ENCODE data around the gene NIP7.

NIP7 gene

DNA sequence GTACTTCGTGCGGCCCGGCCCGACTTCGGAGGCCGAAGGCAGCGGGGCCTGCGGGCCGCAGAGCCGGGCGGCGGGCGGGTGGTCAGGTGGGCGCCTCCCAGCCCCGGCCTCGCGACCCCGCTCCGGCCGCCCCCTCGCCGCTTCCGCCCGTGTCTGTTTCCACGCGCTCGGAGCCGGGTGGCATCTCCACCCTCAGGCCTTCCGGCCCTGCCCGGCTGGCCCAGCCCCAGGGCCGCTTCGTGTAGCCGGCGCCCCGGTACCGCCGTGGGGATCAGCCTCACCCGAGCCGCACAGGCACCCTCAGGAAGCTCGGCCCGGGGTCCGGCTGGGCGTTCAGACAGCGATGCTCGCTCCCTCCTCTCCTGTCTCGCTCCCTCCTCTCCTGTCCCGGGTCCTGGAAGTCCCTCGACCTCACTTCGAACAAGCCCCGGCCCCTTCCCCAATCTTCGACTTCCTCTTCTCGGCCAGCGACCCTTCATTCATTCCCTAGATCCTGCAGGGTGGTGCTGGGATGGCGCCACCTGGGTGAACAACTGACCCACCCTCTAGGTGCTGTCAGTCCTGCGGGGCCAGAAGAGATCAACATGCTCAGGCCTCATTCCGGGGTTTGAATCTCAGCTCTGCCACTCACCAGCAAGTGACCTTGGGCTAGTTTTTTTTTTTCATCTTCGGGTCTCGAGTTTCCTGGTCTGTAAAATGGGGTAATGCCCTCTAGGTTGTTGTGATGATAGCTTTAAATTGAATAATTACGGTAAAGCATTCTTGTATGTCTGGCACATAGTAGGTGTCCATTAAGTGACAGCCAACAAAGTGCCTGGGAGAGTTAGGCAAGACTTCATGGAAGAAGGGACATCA lies 27.8 kb upstream of the NIP7 start:
- Mint-ChIP-seq H3K27ac (peak overlapping the region; percentile 97), H3K27me3 (no peaks in the 10 kb centered on the region), H3K36me3 (ENCODE audit: low read depth) (peaks cover 47% of the 10 kb centered on the region), H3K9me3 (no peaks in the 10 kb centered on the region), H3K4me1 (ENCODE audit: low read depth) (peaks cover 31% of the 10 kb centered on the region), H3K4me3 (peak overlapping the region; percentile 100)
- DNase-seq = no peak

DNA sequence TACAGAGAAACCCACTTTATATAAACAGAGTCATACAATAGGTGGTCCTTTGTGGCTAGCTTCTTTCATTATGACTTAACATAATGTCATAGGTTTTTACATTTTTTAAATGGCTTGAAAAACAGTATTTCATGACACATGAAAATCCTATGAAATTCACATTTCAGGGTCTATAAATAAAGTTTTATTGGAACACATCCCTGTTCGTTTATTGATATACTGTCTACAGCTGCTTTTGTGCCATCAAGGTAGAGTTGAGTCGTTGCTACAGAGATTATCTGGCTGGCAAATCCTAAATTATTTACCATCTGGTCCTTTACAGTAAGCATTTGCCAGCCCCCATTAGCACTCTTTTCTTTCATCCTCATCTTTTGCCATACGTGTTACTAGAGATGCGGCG lies 26.1 kb upstream of the NIP7 start:
- H3K4me1 Mint-ChIP-seq (ENCODE audit: low read depth) = peaks cover 31% of the 10 kb centered on the region
- H3K4me3 Mint-ChIP-seq = peak overlapping the region; percentile 67
- no peak for DNase-seq
- no peaks in the 10 kb centered on the region for H3K9me3 Mint-ChIP-seq
- H3K27ac Mint-ChIP-seq = peak overlapping the region; percentile 89
- peaks cover 61% of the 10 kb centered on the region for H3K36me3 Mint-ChIP-seq (ENCODE audit: low read depth)
- no peaks in the 10 kb centered on the region for H3K27me3 Mint-ChIP-seq

DNA sequence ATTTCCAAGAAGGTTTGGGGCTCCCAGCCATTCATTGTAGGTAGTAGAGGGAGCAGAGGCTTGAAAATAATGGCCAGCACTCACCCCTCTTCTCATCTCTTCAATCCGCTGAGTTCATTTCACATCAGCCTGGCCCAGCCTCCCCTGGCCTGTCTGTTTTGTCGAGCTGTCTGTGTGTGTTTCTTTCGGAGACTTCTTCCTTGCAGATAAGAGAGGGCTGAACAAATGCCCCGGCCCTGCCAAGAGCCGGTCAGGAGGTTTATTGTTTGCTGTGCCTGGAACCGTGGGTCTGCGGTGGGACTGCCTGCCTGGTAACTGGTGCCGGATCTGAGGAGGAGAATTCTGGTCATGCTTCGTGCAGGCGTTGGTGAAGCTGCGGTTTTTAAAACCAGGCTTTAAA lies 25.0 kb upstream of the NIP7 start:
- Mint-ChIP-seq H3K4me1 (ENCODE audit: low read depth) (peaks cover 31% of the 10 kb centered on the region), H3K36me3 (ENCODE audit: low read depth) (peaks cover 71% of the 10 kb centered on the region), H3K27me3 (no peaks in the 10 kb centered on the region), H3K27ac (peak overlapping the region; percentile 89), H3K9me3 (no peaks in the 10 kb centered on the region), H3K4me3 (no peak overlapping the region)
- peak; percentile 9 for DNase-seq

DNA sequence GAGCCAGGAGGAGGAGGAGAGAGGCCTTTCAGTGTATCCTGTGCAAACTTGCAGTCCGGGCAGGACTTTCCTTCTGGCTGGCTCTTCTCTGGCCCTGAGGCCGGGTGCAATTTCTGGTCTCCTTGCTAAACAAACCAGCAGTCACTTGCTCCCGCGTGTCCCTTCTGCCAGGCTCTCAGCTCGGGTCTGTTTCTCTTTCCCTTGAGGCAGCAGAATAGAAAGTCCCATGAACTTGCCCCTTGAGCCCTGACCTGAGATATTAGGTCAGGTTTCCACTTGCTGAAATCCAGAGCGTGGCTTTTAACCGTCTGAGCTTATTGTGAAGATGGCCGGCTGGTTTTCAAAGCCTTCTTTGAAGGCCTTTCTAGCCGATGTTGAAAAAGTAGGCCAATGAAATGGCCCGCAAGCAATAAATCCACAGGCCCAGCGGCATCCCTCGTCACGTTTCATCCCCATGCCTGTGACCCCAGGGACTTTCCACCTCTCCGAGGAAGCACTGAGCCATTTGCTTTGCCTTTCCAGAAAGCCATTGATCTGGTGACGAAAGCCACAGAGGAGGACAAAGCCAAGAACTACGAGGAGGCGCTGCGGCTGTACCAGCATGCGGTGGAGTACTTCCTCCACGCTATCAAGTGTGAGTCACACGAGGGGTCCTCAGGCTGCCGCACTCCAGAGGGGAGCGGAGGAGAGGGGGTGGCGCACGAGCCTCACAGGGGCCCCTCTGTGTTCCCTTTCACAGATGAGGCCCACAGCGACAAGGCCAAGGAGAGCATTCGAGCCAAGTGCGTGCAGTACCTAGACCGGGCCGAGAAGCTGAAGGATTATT lies 23.9 kb upstream of the NIP7 start:
- no peaks in the 10 kb centered on the region for H3K9me3 Mint-ChIP-seq
- peak; percentile 20 for DNase-seq
- H3K4me3 Mint-ChIP-seq = no peak overlapping the region
- no peaks in the 10 kb centered on the region for H3K27me3 Mint-ChIP-seq
- H3K4me1 Mint-ChIP-seq (ENCODE audit: low read depth) = peaks cover 26% of the 10 kb centered on the region
- peak overlapping the region; percentile 66 for H3K27ac Mint-ChIP-seq
- peaks cover 83% of the 10 kb centered on the region for H3K36me3 Mint-ChIP-seq (ENCODE audit: low read depth)

DNA sequence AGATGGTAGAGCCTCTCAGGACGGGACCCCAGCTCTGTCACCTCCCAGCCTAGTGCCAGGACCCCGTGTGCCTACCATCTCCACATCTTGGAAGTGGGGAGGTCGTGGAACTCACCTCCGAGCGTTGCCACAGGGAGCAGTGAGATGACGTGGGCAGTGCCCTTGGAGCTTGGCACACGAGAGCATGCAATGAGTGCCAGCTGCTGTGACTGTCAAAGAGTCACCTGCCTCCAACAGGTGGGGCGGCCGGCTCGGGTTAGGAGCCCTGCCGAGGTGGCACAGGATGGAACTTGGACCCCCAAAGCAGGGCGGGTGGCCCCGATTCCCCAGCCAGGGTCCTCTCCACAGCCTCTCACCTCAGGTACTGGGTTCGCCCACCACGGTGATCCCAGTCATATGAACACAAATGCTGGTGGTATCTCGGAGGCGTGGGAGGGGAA lies 23.0 kb upstream of the NIP7 start:
- Mint-ChIP-seq H3K9me3 (no peaks in the 10 kb centered on the region), H3K27ac (peak overlapping the region; percentile 66), H3K27me3 (no peaks in the 10 kb centered on the region), H3K4me3 (no peak overlapping the region), H3K4me1 (ENCODE audit: low read depth) (peaks cover 25% of the 10 kb centered on the region), H3K36me3 (ENCODE audit: low read depth) (peaks cover 90% of the 10 kb centered on the region)
- peak; percentile 24 for DNase-seq

DNA sequence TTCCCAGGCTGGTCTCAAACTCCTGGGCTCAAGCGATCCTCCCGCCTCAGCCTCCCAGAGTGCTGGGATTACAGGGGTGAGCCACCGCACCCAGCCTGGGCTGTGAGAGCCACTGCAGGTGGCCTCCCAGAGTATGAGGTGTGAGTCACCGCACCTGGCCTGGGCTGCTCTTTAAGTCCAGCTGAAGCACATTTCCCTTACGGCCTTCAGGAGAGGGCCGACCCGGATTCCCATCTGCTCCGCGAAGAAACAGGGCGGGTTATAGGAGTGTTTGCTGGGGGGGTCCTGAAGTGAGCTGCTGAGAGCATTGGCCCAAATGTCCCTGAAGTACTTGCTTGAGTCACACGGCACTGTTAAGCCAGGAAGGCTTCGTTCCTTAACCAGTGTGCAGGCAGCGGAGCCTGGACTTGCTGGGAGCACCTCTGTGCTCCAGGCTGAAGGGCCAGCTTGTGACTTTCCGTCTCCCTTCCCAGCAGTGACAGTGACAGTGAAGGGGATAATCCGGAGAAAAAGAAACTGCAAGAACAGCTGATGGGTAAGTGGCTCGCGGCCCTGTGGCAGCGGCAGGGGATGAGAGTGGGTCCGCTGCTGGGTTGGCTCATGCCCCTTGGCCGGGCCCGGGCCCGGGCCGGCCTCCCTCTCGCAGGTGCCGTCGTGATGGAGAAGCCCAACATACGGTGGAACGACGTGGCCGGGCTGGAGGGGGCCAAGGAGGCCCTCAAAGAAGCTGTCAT lies 21.2 kb upstream of the NIP7 start:
- Mint-ChIP-seq H3K4me1 (ENCODE audit: low read depth) (peaks cover 19% of the 10 kb centered on the region), H3K27ac (peak overlapping the region; percentile 47), H3K27me3 (no peaks in the 10 kb centered on the region), H3K36me3 (ENCODE audit: low read depth) (peaks cover 96% of the 10 kb centered on the region), H3K4me3 (no peak overlapping the region), H3K9me3 (no peaks in the 10 kb centered on the region)
- peak; percentile 27 for DNase-seq

DNA sequence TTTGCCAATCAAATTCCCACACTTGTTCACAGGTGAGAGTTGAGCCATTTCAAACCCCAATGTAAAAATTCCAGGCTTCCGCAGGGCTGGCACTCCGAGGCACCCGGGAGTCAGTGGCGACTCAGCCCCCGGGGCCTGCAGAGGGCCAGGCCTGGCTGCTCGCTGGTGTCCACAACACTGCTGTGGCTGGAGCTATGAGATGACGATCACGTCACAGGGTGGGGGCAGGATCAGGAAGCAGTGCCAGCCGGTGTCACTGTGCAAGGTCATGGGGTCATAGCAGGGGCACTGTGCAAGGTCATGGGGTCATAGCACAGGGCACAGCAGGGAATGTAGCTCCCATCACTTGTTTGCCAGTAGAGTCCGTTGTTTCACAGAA lies 20.7 kb upstream of the NIP7 start:
- H3K9me3 Mint-ChIP-seq = no peaks in the 10 kb centered on the region
- H3K36me3 Mint-ChIP-seq (ENCODE audit: low read depth) = peaks cover 96% of the 10 kb centered on the region
- H3K27ac Mint-ChIP-seq = no peak overlapping the region

DNA sequence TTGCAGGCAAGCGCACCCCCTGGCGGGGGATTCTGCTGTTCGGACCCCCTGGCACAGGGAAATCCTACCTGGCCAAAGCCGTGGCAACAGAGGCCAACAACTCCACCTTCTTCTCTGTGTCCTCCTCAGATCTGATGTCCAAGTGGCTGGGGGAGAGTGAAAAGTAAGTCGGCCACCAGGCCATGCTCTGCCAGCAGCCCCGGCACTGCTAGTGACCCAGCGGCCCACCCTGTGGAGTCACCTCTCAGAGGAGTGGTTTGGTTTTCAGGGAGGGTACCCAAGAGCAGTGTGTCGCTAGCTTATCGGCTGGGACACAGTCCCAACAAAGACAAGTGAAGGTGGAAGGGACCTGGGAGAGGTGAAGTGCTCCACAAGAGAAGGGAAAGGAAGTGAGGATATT lies 20.2 kb upstream of the NIP7 start:
- Mint-ChIP-seq H3K4me3 (no peak overlapping the region), H3K36me3 (ENCODE audit: low read depth) (peaks cover 96% of the 10 kb centered on the region), H3K27ac (peak overlapping the region; percentile 23), H3K27me3 (no peaks in the 10 kb centered on the region), H3K9me3 (no peaks in the 10 kb centered on the region), H3K4me1 (ENCODE audit: low read depth) (peaks cover 14% of the 10 kb centered on the region)
- DNase-seq = peak; percentile 21

More for the DNA sequence above, 20.7 kb upstream of the NIP7 start:
- Mint-ChIP-seq H3K4me1 (ENCODE audit: low read depth) (peaks cover 13% of the 10 kb centered on the region), H3K4me3 (no peak overlapping the region), H3K27me3 (no peaks in the 10 kb centered on the region)
- peak; percentile 27 for DNase-seq

DNA sequence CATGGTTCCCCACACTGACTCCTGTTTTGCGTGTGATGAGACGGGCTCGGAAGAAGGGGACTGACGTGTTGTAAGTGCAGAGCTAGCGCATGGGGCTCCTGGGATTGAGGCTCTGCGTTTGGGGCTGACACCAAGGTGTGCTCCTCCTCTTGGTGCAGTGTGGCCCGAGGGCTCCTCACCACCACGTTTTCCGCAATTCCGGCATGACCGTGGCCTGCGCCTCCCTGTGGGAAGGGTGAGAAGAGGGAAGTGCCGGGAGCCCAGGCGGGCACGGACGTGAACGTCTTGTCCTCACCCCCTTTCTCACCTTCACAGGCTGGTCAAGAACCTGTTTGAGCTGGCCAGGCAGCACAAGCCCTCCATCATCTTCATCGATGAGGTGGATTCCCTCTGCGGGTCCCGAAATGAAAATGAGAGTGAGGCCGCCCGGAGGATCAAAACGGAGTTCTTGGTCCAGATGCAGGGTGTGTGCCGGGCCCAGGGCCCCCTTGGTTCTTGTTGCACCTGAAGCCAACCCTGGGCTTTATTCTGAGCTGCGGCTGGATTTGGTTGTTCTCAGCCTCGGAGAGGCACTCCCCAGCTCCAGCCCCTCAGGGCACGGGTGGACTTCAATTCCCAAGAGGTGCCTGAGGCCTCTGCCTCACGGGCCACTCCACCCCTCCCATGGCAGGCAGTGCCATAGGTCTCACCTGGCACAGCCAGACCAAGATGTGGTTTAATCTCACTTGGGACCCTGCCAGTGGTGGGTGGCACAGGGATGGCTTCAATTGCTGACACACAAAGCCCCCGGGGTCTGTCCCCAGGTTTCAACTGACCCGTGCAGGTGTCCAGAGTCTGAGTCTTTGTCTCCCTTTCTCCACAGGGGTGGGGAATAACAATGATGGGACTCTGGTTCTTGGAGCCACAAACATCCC lies 19.5 kb upstream of the NIP7 start:
- peak overlapping the region; percentile 23 for H3K27ac Mint-ChIP-seq
- H3K36me3 Mint-ChIP-seq (ENCODE audit: low read depth) = peaks cover 96% of the 10 kb centered on the region
- H3K4me3 Mint-ChIP-seq = no peak overlapping the region
- H3K27me3 Mint-ChIP-seq = no peaks in the 10 kb centered on the region
- no peaks in the 10 kb centered on the region for H3K9me3 Mint-ChIP-seq
- H3K4me1 Mint-ChIP-seq (ENCODE audit: low read depth) = peaks cover 17% of the 10 kb centered on the region
- peak; percentile 26 for DNase-seq

DNA sequence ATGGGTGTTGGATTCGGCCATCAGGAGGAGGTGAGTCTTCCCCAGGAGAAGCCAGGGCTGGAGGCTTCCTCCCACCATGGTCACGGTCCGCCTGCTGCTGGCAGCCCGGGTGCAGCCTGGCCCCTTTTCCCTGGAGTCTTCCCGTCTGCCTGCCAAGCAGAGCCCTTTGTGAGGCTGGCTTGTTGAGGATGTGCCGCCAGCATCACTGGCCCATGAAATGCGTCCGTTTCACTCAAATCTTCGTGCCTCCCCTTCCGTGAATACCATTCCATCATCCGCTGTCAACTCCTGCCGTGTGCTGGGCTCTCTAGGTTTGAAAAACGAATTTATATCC lies 18.9 kb upstream of the NIP7 start:
- Mint-ChIP-seq H3K27ac (peak overlapping the region; percentile 80), H3K27me3 (no peaks in the 10 kb centered on the region), H3K4me3 (no peak overlapping the region), H3K4me1 (ENCODE audit: low read depth) (peaks cover 20% of the 10 kb centered on the region), H3K36me3 (ENCODE audit: low read depth) (peaks cover 96% of the 10 kb centered on the region), H3K9me3 (no peaks in the 10 kb centered on the region)
- peak; percentile 18 for DNase-seq

DNA sequence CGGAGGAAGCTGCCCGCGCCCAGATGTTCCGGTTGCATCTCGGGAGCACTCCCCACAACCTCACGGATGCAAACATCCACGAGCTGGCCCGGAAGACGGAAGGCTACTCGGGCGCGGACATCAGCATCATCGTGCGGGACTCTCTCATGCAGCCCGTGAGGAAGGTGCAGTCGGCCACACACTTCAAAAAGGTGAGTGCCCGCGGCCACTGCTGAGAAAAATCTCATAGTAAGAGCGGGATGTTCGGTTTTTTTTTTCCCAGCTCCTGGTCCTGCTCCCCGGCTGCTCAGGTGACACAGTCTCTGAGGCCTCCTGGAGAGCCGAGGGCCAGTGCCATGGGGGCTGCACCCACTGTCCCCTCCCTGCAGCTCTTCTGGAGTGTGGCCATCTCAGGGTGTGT lies 18.5 kb upstream of the NIP7 start:
- Mint-ChIP-seq H3K36me3 (ENCODE audit: low read depth) (peaks cover 96% of the 10 kb centered on the region), H3K27me3 (no peaks in the 10 kb centered on the region), H3K9me3 (no peaks in the 10 kb centered on the region), H3K4me1 (ENCODE audit: low read depth) (peaks cover 23% of the 10 kb centered on the region), H3K27ac (peak overlapping the region; percentile 80), H3K4me3 (no peak overlapping the region)
- peak; percentile 22 for DNase-seq

DNA sequence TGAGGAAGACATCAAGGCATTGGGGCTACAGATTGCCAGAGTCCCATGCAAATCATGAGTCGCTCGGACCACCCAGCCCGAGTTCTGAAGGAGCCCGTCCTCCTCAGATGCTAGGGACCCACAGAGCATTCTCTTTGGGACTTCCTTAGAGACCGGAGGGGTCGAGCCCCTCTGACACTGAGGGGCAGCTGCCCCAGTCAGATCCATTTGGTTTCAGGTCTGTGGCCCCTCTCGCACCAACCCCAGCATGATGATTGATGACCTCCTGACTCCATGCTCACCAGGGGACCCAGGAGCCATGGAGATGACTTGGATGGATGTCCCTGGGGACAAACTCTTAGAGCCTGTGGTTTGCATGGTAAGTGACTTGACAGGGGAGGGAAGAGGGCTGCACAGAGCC lies 17.2 kb upstream of the NIP7 start:
- Mint-ChIP-seq H3K4me1 (ENCODE audit: low read depth) (peaks cover 36% of the 10 kb centered on the region), H3K27ac (peak overlapping the region; percentile 12), H3K36me3 (ENCODE audit: low read depth) (peaks cover 96% of the 10 kb centered on the region), H3K27me3 (no peaks in the 10 kb centered on the region), H3K9me3 (no peaks in the 10 kb centered on the region), H3K4me3 (no peak overlapping the region)
- DNase-seq = no peak

DNA sequence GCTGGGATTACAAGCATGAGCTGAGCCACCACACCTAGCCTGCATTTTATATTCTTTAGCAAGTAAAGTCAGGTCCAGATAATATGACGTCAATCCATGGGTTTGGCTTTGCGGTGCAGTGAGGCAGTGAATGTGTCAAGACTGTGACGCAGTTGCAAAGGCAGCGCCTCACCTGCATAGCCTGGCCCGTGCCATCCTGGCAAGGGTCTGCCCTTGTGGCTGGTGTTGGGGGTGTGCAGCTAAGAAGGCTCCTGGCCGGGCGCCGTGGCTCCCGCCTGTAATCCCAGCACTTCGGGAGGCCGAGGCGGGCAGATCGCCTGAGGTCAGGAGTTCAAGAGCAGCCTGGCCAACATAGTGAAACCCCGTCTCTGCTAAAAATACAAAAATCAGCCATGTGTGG lies 16.2 kb upstream of the NIP7 start:
- H3K27ac Mint-ChIP-seq = peak overlapping the region; percentile 12

More for the DNA sequence above, 16.2 kb upstream of the NIP7 start:
- no peaks in the 10 kb centered on the region for H3K9me3 Mint-ChIP-seq
- H3K4me3 Mint-ChIP-seq = no peak overlapping the region
- peaks cover 43% of the 10 kb centered on the region for H3K4me1 Mint-ChIP-seq (ENCODE audit: low read depth)
- no peaks in the 10 kb centered on the region for H3K27me3 Mint-ChIP-seq
- peaks cover 99% of the 10 kb centered on the region for H3K36me3 Mint-ChIP-seq (ENCODE audit: low read depth)
- DNase-seq = no peak
